Measurements from ENCODE around the gene PAPSS1. TPM values are rescaled to one million over a fixed set of nuclear protein-coding genes. Genes with fewer than 3 reads are reported as not detected.

The PAPSS1 gene
- total RNA-seq, 1 experiment from 2014 or later, result 73.1 TPM

- H3K9me3 ChIP-seq (ENCODE audit: low read length), result no peaks in the 10 kb centered on the region
- H3K79me2 ChIP-seq (ENCODE audit: low read length), result peaks cover 63% of the 10 kb centered on the region
- no peaks in the 10 kb centered on the region for H4K20me1 ChIP-seq (ENCODE audit: insufficient read depth, low read depth, low read length)
- H3K9ac ChIP-seq (ENCODE audit: low read length), result no peak overlapping the region
- no peak overlapping the region for H3K4me3 ChIP-seq (ENCODE audit: low read length)
- no peak for DNase-seq
- H3K27ac ChIP-seq (ENCODE audit: low read length), result no peak overlapping the region
- H3K4me1 ChIP-seq (ENCODE audit: low read length), result peaks cover 9% of the 10 kb centered on the region
- no peak overlapping the region for H3K4me2 ChIP-seq (ENCODE audit: low read depth, low read length, poor library complexity, severe bottlenecking)
- H3K27me3 ChIP-seq (ENCODE audit: low read length), result no peaks in the 10 kb centered on the region
- H3K9me2 ChIP-seq (replicated peaks; ENCODE audit: insufficient read depth, low read length), result no peaks in the 10 kb centered on the region
- H2AFZ ChIP-seq (ENCODE audit: low read length), result no peak overlapping the region
- H3K36me3 ChIP-seq (ENCODE audit: insufficient read depth, low read length), result peaks cover 9% of the 10 kb centered on the region; the same call in 1 of the 2 replicates
Measured at GRCh38 chr4:107645604-107646003, 74.4 kb downstream of the PAPSS1 start.

- H3K36me3 ChIP-seq (ENCODE audit: insufficient read depth, low read length), result peaks cover 9% of the 10 kb centered on the region; the same call in 1 of the 2 replicates
- no peak for DNase-seq
- no peak overlapping the region for H3K4me3 ChIP-seq (ENCODE audit: low read length)
- H2AFZ ChIP-seq (ENCODE audit: low read length), result no peak overlapping the region
- peaks cover 61% of the 10 kb centered on the region for H3K79me2 ChIP-seq (ENCODE audit: low read length)
- no peak overlapping the region for H3K9ac ChIP-seq (ENCODE audit: low read length)
- peaks cover 15% of the 10 kb centered on the region for H3K4me1 ChIP-seq (ENCODE audit: low read length)
- no peaks in the 10 kb centered on the region for H3K9me3 ChIP-seq (ENCODE audit: low read length)
- H3K27ac ChIP-seq (ENCODE audit: low read length), result no peak overlapping the region
- H3K4me2 ChIP-seq (ENCODE audit: low read depth, low read length, poor library complexity, severe bottlenecking), result no peak overlapping the region
- no peaks in the 10 kb centered on the region for H4K20me1 ChIP-seq (ENCODE audit: insufficient read depth, low read depth, low read length)
- H3K9me2 ChIP-seq (replicated peaks; ENCODE audit: insufficient read depth, low read length), result no peaks in the 10 kb centered on the region
- H3K27me3 ChIP-seq (ENCODE audit: low read length), result no peaks in the 10 kb centered on the region
Measured at GRCh38 chr4:107643021-107643420, 77.0 kb downstream of the PAPSS1 start.

- H2AFZ ChIP-seq (ENCODE audit: low read length), result no peak overlapping the region
- peaks cover 19% of the 10 kb centered on the region for H3K4me1 ChIP-seq (ENCODE audit: low read length)
- H3K9me2 ChIP-seq (replicated peaks; ENCODE audit: insufficient read depth, low read length), result no peaks in the 10 kb centered on the region
- H3K36me3 ChIP-seq (ENCODE audit: insufficient read depth, low read length), result peaks cover 12% of the 10 kb centered on the region; the same call in 1 of the 2 replicates
- H3K9me3 ChIP-seq (ENCODE audit: low read length), result no peaks in the 10 kb centered on the region
- no peak overlapping the region for H3K4me2 ChIP-seq (ENCODE audit: low read depth, low read length, poor library complexity, severe bottlenecking)
- H3K27me3 ChIP-seq (ENCODE audit: low read length), result no peaks in the 10 kb centered on the region
- H3K79me2 ChIP-seq (ENCODE audit: low read length), result peaks cover 57% of the 10 kb centered on the region
- no peak for DNase-seq
- H4K20me1 ChIP-seq (ENCODE audit: insufficient read depth, low read depth, low read length), result no peaks in the 10 kb centered on the region
- H3K4me3 ChIP-seq (ENCODE audit: low read length), result no peak overlapping the region
- H3K27ac ChIP-seq (ENCODE audit: low read length), result no peak overlapping the region
- H3K9ac ChIP-seq (ENCODE audit: low read length), result no peak overlapping the region
Measured at GRCh38 chr4:107640878-107641277, 79.2 kb downstream of the PAPSS1 start.

GRCh38 chr4:107640197-107640596 lies 79.8 kb downstream of the PAPSS1 start:
- no peak overlapping the region for H2AFZ ChIP-seq (ENCODE audit: low read length)
- no peak overlapping the region for H3K4me3 ChIP-seq (ENCODE audit: low read length)
- no peaks in the 10 kb centered on the region for H4K20me1 ChIP-seq (ENCODE audit: insufficient read depth, low read depth, low read length)
- no peak for DNase-seq
- H3K9me2 ChIP-seq (replicated peaks; ENCODE audit: insufficient read depth, low read length), result no peaks in the 10 kb centered on the region
- H3K27ac ChIP-seq (ENCODE audit: low read length), result no peak overlapping the region
- H3K79me2 ChIP-seq (ENCODE audit: low read length), result peaks cover 62% of the 10 kb centered on the region
- no peaks in the 10 kb centered on the region for H3K27me3 ChIP-seq (ENCODE audit: low read length)
- H3K36me3 ChIP-seq (ENCODE audit: insufficient read depth, low read length), result peaks cover 12% of the 10 kb centered on the region; the same call in 1 of the 2 replicates
- no peak overlapping the region for H3K9ac ChIP-seq (ENCODE audit: low read length)
- no peaks in the 10 kb centered on the region for H3K9me3 ChIP-seq (ENCODE audit: low read length)
- no peak overlapping the region for H3K4me2 ChIP-seq (ENCODE audit: low read depth, low read length, poor library complexity, severe bottlenecking)
- peaks cover 19% of the 10 kb centered on the region for H3K4me1 ChIP-seq (ENCODE audit: low read length)

- Histone ChIP-seq H3K36me3 (ENCODE audit: insufficient read depth, low read length) (peaks cover 14% of the 10 kb centered on the region), H3K4me3 (ENCODE audit: low read length) (no peak overlapping the region), H3K9ac (ENCODE audit: low read length) (no peak overlapping the region), H3K27me3 (ENCODE audit: low read length) (no peaks in the 10 kb centered on the region), H3K9me3 (ENCODE audit: low read length) (no peaks in the 10 kb centered on the region), H3K9me2 (replicated peaks; ENCODE audit: insufficient read depth, low read length) (no peaks in the 10 kb centered on the region), H3K27ac (ENCODE audit: low read length) (no peak overlapping the region), H3K79me2 (ENCODE audit: low read length) (peaks cover 55% of the 10 kb centered on the region), H3K4me1 (ENCODE audit: low read length) (peaks cover 13% of the 10 kb centered on the region), H4K20me1 (ENCODE audit: insufficient read depth, low read depth, low read length) (no peaks in the 10 kb centered on the region), H3K4me2 (ENCODE audit: low read depth, low read length, poor library complexity, severe bottlenecking) (no peak overlapping the region), H2AFZ (ENCODE audit: low read length) (no peak overlapping the region)
- no peak for DNase-seq
Measured at GRCh38 chr4:107635735-107636134, 84.3 kb downstream of the PAPSS1 start.

GRCh38 chr4:107631560-107631959 lies 88.5 kb downstream of the PAPSS1 start:
- no peak for DNase-seq
- Histone ChIP-seq H2AFZ (ENCODE audit: low read length) (no peak overlapping the region), H3K79me2 (ENCODE audit: low read length) (peaks cover 43% of the 10 kb centered on the region), H3K4me2 (ENCODE audit: low read depth, low read length, poor library complexity, severe bottlenecking) (no peak overlapping the region), H3K4me3 (ENCODE audit: low read length) (no peak overlapping the region), H3K9me2 (replicated peaks; ENCODE audit: insufficient read depth, low read length) (no peaks in the 10 kb centered on the region), H3K9me3 (ENCODE audit: low read length) (no peaks in the 10 kb centered on the region), H3K27me3 (ENCODE audit: low read length) (no peaks in the 10 kb centered on the region), H3K4me1 (ENCODE audit: low read length) (no peaks in the 10 kb centered on the region), H3K9ac (ENCODE audit: low read length) (no peak overlapping the region), H3K27ac (ENCODE audit: low read length) (no peak overlapping the region), H4K20me1 (ENCODE audit: insufficient read depth, low read depth, low read length) (no peaks in the 10 kb centered on the region), H3K36me3 (ENCODE audit: insufficient read depth, low read length) (peaks cover 17% of the 10 kb centered on the region)

- no peaks in the 10 kb centered on the region for H3K9me3 ChIP-seq (ENCODE audit: low read length)
- H3K79me2 ChIP-seq (ENCODE audit: low read length), result peaks cover 40% of the 10 kb centered on the region
- DNase-seq, result no peak
Measured at GRCh38 chr4:107630185-107630705, 89.8 kb downstream of the PAPSS1 start.

GRCh38 chr4:107629318-107629717 lies 90.7 kb downstream of the PAPSS1 start:
- Histone ChIP-seq H3K4me1 (ENCODE audit: low read length) (no peaks in the 10 kb centered on the region), H4K20me1 (ENCODE audit: insufficient read depth, low read depth, low read length) (no peaks in the 10 kb centered on the region)
- no peak for DNase-seq

More at GRCh38 chr4:107630185-107630705, 89.8 kb downstream of the PAPSS1 start:
- H3K4me1 ChIP-seq (ENCODE audit: low read length), result no peaks in the 10 kb centered on the region
- H3K36me3 ChIP-seq (ENCODE audit: insufficient read depth, low read length), result peaks cover 17% of the 10 kb centered on the region
- H3K9me2 ChIP-seq (replicated peaks; ENCODE audit: insufficient read depth, low read length), result no peaks in the 10 kb centered on the region
- no peak overlapping the region for H2AFZ ChIP-seq (ENCODE audit: low read length)
- H3K9ac ChIP-seq (ENCODE audit: low read length), result no peak overlapping the region
- H3K27ac ChIP-seq (ENCODE audit: low read length), result no peak overlapping the region
- H3K4me2 ChIP-seq (ENCODE audit: low read depth, low read length, poor library complexity, severe bottlenecking), result no peak overlapping the region
- H3K4me3 ChIP-seq (ENCODE audit: low read length), result no peak overlapping the region
- H4K20me1 ChIP-seq (ENCODE audit: insufficient read depth, low read depth, low read length), result no peaks in the 10 kb centered on the region
- no peaks in the 10 kb centered on the region for H3K27me3 ChIP-seq (ENCODE audit: low read length)

More at GRCh38 chr4:107629318-107629717, 90.7 kb downstream of the PAPSS1 start:
- no peaks in the 10 kb centered on the region for H3K9me3 ChIP-seq (ENCODE audit: low read length)
- no peak overlapping the region for H3K4me2 ChIP-seq (ENCODE audit: low read depth, low read length, poor library complexity, severe bottlenecking)
- no peak overlapping the region for H2AFZ ChIP-seq (ENCODE audit: low read length)
- no peak overlapping the region for H3K9ac ChIP-seq (ENCODE audit: low read length)
- H3K27me3 ChIP-seq (ENCODE audit: low read length), result no peaks in the 10 kb centered on the region
- H3K36me3 ChIP-seq (ENCODE audit: insufficient read depth, low read length), result peaks cover 21% of the 10 kb centered on the region
- H3K79me2 ChIP-seq (ENCODE audit: low read length), result peaks cover 46% of the 10 kb centered on the region
- H3K4me3 ChIP-seq (ENCODE audit: low read length), result no peak overlapping the region
- H3K27ac ChIP-seq (ENCODE audit: low read length), result no peak overlapping the region
- no peaks in the 10 kb centered on the region for H3K9me2 ChIP-seq (replicated peaks; ENCODE audit: insufficient read depth, low read length)

All from Karpas-422 (cell line).